Vagina (tissue), 2 donors: ENCODE data around the gene PREB.

Experiments
- POLR2A ChIP-seq, 2 donors: fragments of 450-650 bp; IDR thresholded peaks; one replicate each; pipeline ENCODE4 v1.6.1; 2017; ENCODE audit warnings: antibody characterized with exemption in 2 of 2, mild to moderate bottlenecking in 2 of 2, moderate library complexity in 2 of 2
- POLR2AphosphoS5 ChIP-seq, 2 donors: sonication (generic); formaldehyde crosslinking; IDR thresholded peaks; one replicate each; pipeline ENCODE4 v1.9.0; 2017; ENCODE audit warnings: antibody characterized with exemption in 2 of 2, mild to moderate bottlenecking in 2 of 2, low read depth in 1 of 2; ENCODE audit not compliant: insufficient read depth in 1 of 2
- TF ChIP-seq, protein P1 (sequence below), 3 experiments: fragments of 450-650 bp in 2 of 3; fragments of 200-600 bp in 1 of 3; sonication (generic) in 1 of 3; IDR thresholded peaks; one replicate each; pipeline ENCODE4 v1.5.1; 2017 to 2019; ENCODE audit warnings: antibody characterized with exemption in 3 of 3, mild to moderate bottlenecking in 2 of 3, moderate library complexity in 2 of 3

DNA sequence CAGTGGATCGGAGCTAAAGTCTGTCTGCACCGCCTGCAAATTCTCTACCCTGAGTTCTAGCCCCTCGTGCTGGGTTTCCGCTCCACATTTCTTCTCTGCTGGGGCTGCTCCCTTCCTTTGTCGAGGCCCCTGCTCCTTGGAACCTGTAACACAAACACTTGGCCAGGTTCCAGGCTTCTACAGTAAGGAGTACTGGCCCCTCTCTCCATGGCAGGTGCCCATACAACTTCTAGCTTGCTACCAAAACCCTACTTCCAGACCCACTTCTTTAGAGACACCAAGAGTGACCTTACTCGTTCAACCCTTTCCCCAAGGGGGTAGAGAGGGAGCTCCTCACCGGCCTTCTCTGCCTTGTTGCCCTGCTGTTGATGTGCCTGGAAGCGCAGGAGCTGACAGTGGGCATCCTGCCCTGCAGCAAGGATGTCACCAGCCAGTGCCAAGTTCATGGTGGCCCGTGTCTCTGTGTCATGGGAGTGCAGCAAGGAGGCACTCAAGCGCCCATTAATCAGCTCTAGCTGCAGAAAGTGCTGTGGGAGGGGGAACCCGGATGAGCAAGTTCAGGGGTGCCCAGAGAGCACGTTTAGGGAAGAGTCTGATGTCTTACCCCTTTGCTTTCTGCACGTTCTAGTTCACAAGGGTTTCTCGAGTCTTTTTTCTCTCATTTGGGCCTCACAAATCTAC, 1.1 kb downstream of the PREB start:
- TF ChIP-seq, protein P1, sequence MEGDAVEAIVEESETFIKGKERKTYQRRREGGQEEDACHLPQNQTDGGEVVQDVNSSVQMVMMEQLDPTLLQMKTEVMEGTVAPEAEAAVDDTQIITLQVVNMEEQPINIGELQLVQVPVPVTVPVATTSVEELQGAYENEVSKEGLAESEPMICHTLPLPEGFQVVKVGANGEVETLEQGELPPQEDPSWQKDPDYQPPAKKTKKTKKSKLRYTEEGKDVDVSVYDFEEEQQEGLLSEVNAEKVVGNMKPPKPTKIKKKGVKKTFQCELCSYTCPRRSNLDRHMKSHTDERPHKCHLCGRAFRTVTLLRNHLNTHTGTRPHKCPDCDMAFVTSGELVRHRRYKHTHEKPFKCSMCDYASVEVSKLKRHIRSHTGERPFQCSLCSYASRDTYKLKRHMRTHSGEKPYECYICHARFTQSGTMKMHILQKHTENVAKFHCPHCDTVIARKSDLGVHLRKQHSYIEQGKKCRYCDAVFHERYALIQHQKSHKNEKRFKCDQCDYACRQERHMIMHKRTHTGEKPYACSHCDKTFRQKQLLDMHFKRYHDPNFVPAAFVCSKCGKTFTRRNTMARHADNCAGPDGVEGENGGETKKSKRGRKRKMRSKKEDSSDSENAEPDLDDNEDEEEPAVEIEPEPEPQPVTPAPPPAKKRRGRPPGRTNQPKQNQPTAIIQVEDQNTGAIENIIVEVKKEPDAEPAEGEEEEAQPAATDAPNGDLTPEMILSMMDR (IDR thresholded peaks at IDR 0.05), result no peak
- TF ChIP-seq POLR2AphosphoS5 (IDR thresholded peaks at IDR 0.05; ENCODE audit: insufficient read depth in 1 of 2, low read depth in 1 of 2) (no peak), POLR2A (IDR thresholded peaks at IDR 0.05) (no peak)
